Osteoblast (primary cell): ENCODE data around the gene PTPRN2. TPM values are rescaled to one million over a fixed set of nuclear protein-coding genes. Genes with fewer than 3 reads are reported as not detected.

Experiments used
- DNase-seq: peaks from one replicate; pipeline ENCODE4 v3.0.0; 2011; ENCODE audit warnings: low spot score, mixed read lengths; ENCODE audit not compliant: insufficient read length; ENCODE audit errors: missing footprints
- H2AFZ ChIP-seq: 2 replicates; pipeline ENCODE4 v1.6.0; 2011; ENCODE audit warnings: mild to moderate bottlenecking, low read length
- H3K27ac ChIP-seq: 2 replicates; pipeline ENCODE4 v1.5.1; 2011; ENCODE audit warnings: mild to moderate bottlenecking, low read depth, low read length, moderate library complexity
- H3K27me3 ChIP-seq: 2 replicates; pipeline ENCODE4 v1.6.0; 2012; ENCODE audit warnings: mild to moderate bottlenecking, control low read depth, inconsistent platforms, low read length, moderate library complexity; ENCODE audit not compliant: insufficient read depth
- H3K36me3 ChIP-seq: 2 replicates; pipeline ENCODE4 v1.5.1; 2011; ENCODE audit warnings: mild to moderate bottlenecking, low read length, control low read depth, moderate library complexity; ENCODE audit not compliant: insufficient read depth
- H3K4me1 ChIP-seq: 2 replicates; pipeline ENCODE4 v1.5.1; 2011; ENCODE audit warnings: mild to moderate bottlenecking, low read length, control low read depth, moderate library complexity; ENCODE audit not compliant: insufficient read depth
- H3K4me2 ChIP-seq: 2 replicates; pipeline ENCODE4 v1.6.0; 2011; ENCODE audit warnings: mild to moderate bottlenecking, low read length; ENCODE audit not compliant: insufficient read depth
- H3K4me3 ChIP-seq: fragments of 200-600 bp; sonication (generic); 3 replicates; pipeline ENCODE4 v1.5.1; 2012; ENCODE audit warnings: mild to moderate bottlenecking, low read length, inconsistent platforms; ENCODE audit not compliant: insufficient read depth
- H3K79me2 ChIP-seq: 2 replicates; pipeline ENCODE4 v1.6.0; 2012; ENCODE audit warnings: mild to moderate bottlenecking, low read length, control low read depth, inconsistent platforms; ENCODE audit not compliant: insufficient read depth
- H3K9me3 ChIP-seq: 2 replicates; pipeline ENCODE4 v1.5.1; 2011; ENCODE audit warnings: low read depth, low read length, control low read depth
- H4K20me1 ChIP-seq: 2 replicates; pipeline ENCODE4 v1.6.0; 2012; ENCODE audit warnings: mild to moderate bottlenecking, low read length, control low read depth; ENCODE audit not compliant: insufficient read depth
- CTCF ChIP-seq: IDR thresholded peaks from 2 replicates; pipeline ENCODE4 v1.5.1; 2011; ENCODE audit warnings: mild to moderate bottlenecking, low read depth, low read length, moderate library complexity; ENCODE audit errors: extremely low read depth
- total RNA-seq: library from RNA; depleted of rRNA; stranded (reverse); fragments of >200 nt; gene quantifications from 2 replicates; pipeline ENCODE4 v1.2.3, GENCODE V29; 2012

PTPRN2 gene
- total RNA-seq, 1 donor = 0.36 TPM

- Histone ChIP-seq H4K20me1 (no peaks in the 10 kb centered on the region), H3K4me2 (no peak overlapping the region), H3K27ac (no peak overlapping the region), H3K27me3 (no peaks in the 10 kb centered on the region), H3K4me3 (no peak overlapping the region), H2AFZ (no peak overlapping the region), H3K9me3 (peaks cover 2% of the 10 kb centered on the region), H3K36me3 (no peaks in the 10 kb centered on the region), H3K4me1 (no peaks in the 10 kb centered on the region), H3K79me2 (no peaks in the 10 kb centered on the region)
- DNase-seq = no peak
- no peak for TF ChIP-seq CTCF
These were observed 411.0 kb downstream of the PTPRN2 start for GRCh38 chr7:158176561-158177173.

- Histone ChIP-seq H3K4me1 (no peaks in the 10 kb centered on the region), H4K20me1 (no peaks in the 10 kb centered on the region), H3K27me3 (no peaks in the 10 kb centered on the region), H3K79me2 (no peaks in the 10 kb centered on the region), H3K9me3 (peaks cover 2% of the 10 kb centered on the region), H3K36me3 (no peaks in the 10 kb centered on the region), H3K27ac (no peak overlapping the region), H3K4me3 (no peak overlapping the region), H2AFZ (no peak overlapping the region), H3K4me2 (no peak overlapping the region)
- TF ChIP-seq CTCF = no peak
- no peak for DNase-seq
These were observed 411.8 kb downstream of the PTPRN2 start for GRCh38 chr7:158175779-158176178.

- Histone ChIP-seq H3K4me2 (no peak overlapping the region), H4K20me1 (no peaks in the 10 kb centered on the region), H3K27ac (no peak overlapping the region), H3K27me3 (no peaks in the 10 kb centered on the region), H3K79me2 (no peaks in the 10 kb centered on the region), H3K36me3 (no peaks in the 10 kb centered on the region), H3K4me3 (no peak overlapping the region), H3K9me3 (peaks cover 2% of the 10 kb centered on the region), H2AFZ (no peak overlapping the region), H3K4me1 (no peaks in the 10 kb centered on the region)
- no peak for DNase-seq
- TF ChIP-seq CTCF = no peak
These were observed 412.7 kb downstream of the PTPRN2 start for GRCh38 chr7:158174947-158175346.

GRCh38 chr7:158167373-158167772, 420.2 kb downstream of the PTPRN2 start:
- no peaks in the 10 kb centered on the region for H3K79me2 ChIP-seq
- DNase-seq = no peak
- no peak overlapping the region for H2AFZ ChIP-seq
- H3K9me3 ChIP-seq = no peaks in the 10 kb centered on the region
- H3K4me1 ChIP-seq = no peaks in the 10 kb centered on the region
- H3K36me3 ChIP-seq = no peaks in the 10 kb centered on the region
- no peaks in the 10 kb centered on the region for H4K20me1 ChIP-seq
- no peak overlapping the region for H3K4me3 ChIP-seq
- no peaks in the 10 kb centered on the region for H3K27me3 ChIP-seq
- H3K27ac ChIP-seq = no peak overlapping the region
- TF ChIP-seq CTCF = no peak
- no peak overlapping the region for H3K4me2 ChIP-seq
